PC-9 (cell line): Measurements from ENCODE around the gene SLC27A2. TPM values are rescaled to one million over a fixed set of nuclear protein-coding genes. Genes with fewer than 3 reads are reported as not detected.

Experiments used
- BruUV-seq: library from RNA; stranded (reverse); fragments of 400-500 nt; replicated peaks from 2 replicates; lab custom pipeline; 2021; lab: Mats Ljungman, UMichigan
- CTCF ChIA-PET: fragments of 300-600 bp; sonication (Branson Sonifier 250); formaldehyde crosslinking; loops from one replicate; lab custom pipeline; 2022; ENCODE audit warnings: antibody characterized with exemption; lab: Charles Lee
- POLR2A ChIA-PET: fragments of 300-600 bp; sonication (Branson Sonifier 250); formaldehyde crosslinking; loops from one replicate; lab custom pipeline; 2022; ENCODE audit warnings: antibody characterized with exemption; ENCODE audit not compliant: unreplicated experiment; lab: Charles Lee
- DNase-seq, 2 experiments: peaks; one replicate each; pipeline versions ENCODE4 v3.0.0 to v3.0.0-alpha.2; 2015 to 2022; ENCODE audit warnings: mixed read lengths in 1 of 2
- H2AFZ ChIP-seq: fragments of 200-600 bp; sonication (generic); 2 replicates; pipeline ENCODE4 v1.8.1; 2017; ENCODE audit warnings: antibody characterized with exemption
- H3F3A ChIP-seq: fragments of 200-600 bp; sonication (generic); 2 replicates; pipeline ENCODE4 v1.8.1; 2017; ENCODE audit warnings: antibody characterized with exemption, mild to moderate bottlenecking, low read depth; ENCODE audit not compliant: insufficient read depth
- H3K27ac ChIP-seq: fragments of 200-600 bp; sonication (generic); 2 replicates; pipeline ENCODE4 v1.6.1; 2016; ENCODE audit warnings: mixed run types
- H3K27me3 ChIP-seq: fragments of 200-600 bp; sonication (generic); 2 replicates; pipeline ENCODE4 v1.6.1; 2016; ENCODE audit warnings: low read depth, mixed run types; ENCODE audit not compliant: insufficient read depth
- H3K36me3 ChIP-seq: fragments of 200-600 bp; sonication (generic); 2 replicates; pipeline ENCODE4 v1.6.1; 2016; ENCODE audit warnings: low read depth, mixed run types
- H3K4me1 ChIP-seq: fragments of 200-600 bp; sonication (generic); replicated peaks from 2 replicates; pipeline ENCODE4 v1.6.1; 2016; ENCODE audit warnings: mixed run types; ENCODE audit not compliant: insufficient read depth
- H3K4me2 ChIP-seq: fragments of 200-600 bp; sonication (generic); 2 replicates; pipeline ENCODE4 v1.6.1; 2017; ENCODE audit warnings: mixed run types
- H3K4me3 ChIP-seq: fragments of 200-600 bp; sonication (generic); 2 replicates; pipeline ENCODE4 v1.6.1; 2016; ENCODE audit warnings: mixed run types
- H3K79me2 ChIP-seq: fragments of 200-600 bp; sonication (generic); 2 replicates; pipeline ENCODE4 v1.6.1; 2017; ENCODE audit warnings: low read depth, mixed run types
- H3K9me2 ChIP-seq: fragments of 200-600 bp; sonication (generic); 2 replicates; pipeline ENCODE4 v1.8.1; 2017; ENCODE audit warnings: mild to moderate bottlenecking; ENCODE audit not compliant: insufficient read depth
- H3K9me3 ChIP-seq: fragments of 200-600 bp; sonication (generic); 2 replicates; pipeline ENCODE4 v1.8.1; 2016; ENCODE audit warnings: low read depth; ENCODE audit not compliant: insufficient read depth
- H4K20me1 ChIP-seq: fragments of 200-600 bp; sonication (generic); 2 replicates; pipeline ENCODE4 v1.8.1; 2017; ENCODE audit not compliant: insufficient read depth
- CTCF ChIP-seq: fragments of 200-600 bp; sonication (generic); conservative IDR thresholded peaks from 2 replicates; pipeline ENCODE4 v1.6.1; 2017; ENCODE audit warnings: mixed run types, antibody characterized with exemption, mild to moderate bottlenecking, moderate library complexity
- EZH2 ChIP-seq: fragments of 200-600 bp; sonication (generic); IDR thresholded peaks from 2 replicates; pipeline ENCODE4 v1.8.0; 2017; ENCODE audit warnings: antibody characterized with exemption, low read depth
- intact Hi-C: fragments of 100-400 bp; cut with micrococcal nuclease; formaldehyde crosslinking; loops from one replicate; pipeline ENCODE4 v1.10.0; 2022; ENCODE audit not compliant: unreplicated experiment
- total RNA-seq: library from RNA; stranded (reverse); gene quantifications from 2 replicates; pipeline ENCODE4 v1.2.3, GENCODE V29; 2021

The SLC27A2 gene
- total RNA-seq, 1 experiment from 2014 or later = 7.5 TPM

GRCh38 chr15:50192926-50193620 is 11.1 kb downstream of the SLC27A2 start:
- no peak overlapping the region for H2AFZ ChIP-seq
- ChIA-PET POLR2A (no interaction called here), CTCF (no interaction called here)
- no peaks in the 10 kb centered on the region for H3K9me3 ChIP-seq
- H3K36me3 ChIP-seq = no peaks in the 10 kb centered on the region
- no TSS peak for BruUV-seq
- TF ChIP-seq EZH2 (no peak), CTCF (no peak)
- no peaks in the 10 kb centered on the region for H3K79me2 ChIP-seq
- H3K9me2 ChIP-seq = no peaks in the 10 kb centered on the region; the same call in 1 of the 2 replicates
- H3K4me1 ChIP-seq = no peaks in the 10 kb centered on the region
- no peak overlapping the region for H3K4me2 ChIP-seq
- H3K27ac ChIP-seq = no peak overlapping the region
- H3K4me3 ChIP-seq = no peak overlapping the region
- no peaks in the 10 kb centered on the region for H3K27me3 ChIP-seq
- intact Hi-C loops = no loop called here
- no peak for DNase-seq
- no peaks in the 10 kb centered on the region for H3F3A ChIP-seq
- H4K20me1 ChIP-seq = no peaks in the 10 kb centered on the region

GRCh38 chr15:50202003-50202402 is 20.0 kb downstream of the SLC27A2 start:
- Histone ChIP-seq H2AFZ (no peak overlapping the region), H3K4me1 (no peaks in the 10 kb centered on the region), H3K9me3 (no peaks in the 10 kb centered on the region), H4K20me1 (no peaks in the 10 kb centered on the region), H3K27me3 (no peaks in the 10 kb centered on the region), H3K79me2 (no peaks in the 10 kb centered on the region), H3F3A (no peaks in the 10 kb centered on the region), H3K4me3 (no peak overlapping the region), H3K36me3 (no peaks in the 10 kb centered on the region), H3K9me2 (no peaks in the 10 kb centered on the region), H3K27ac (no peak overlapping the region), H3K4me2 (no peak overlapping the region)
- no peak for DNase-seq
- intact Hi-C loops = no loop called here
- CTCF ChIA-PET = no interaction called here
- POLR2A ChIA-PET = no interaction called here
- TF ChIP-seq EZH2 (no peak), CTCF (no peak)
- no TSS peak for BruUV-seq

- Histone ChIP-seq H3K36me3 (no peaks in the 10 kb centered on the region), H2AFZ (no peak overlapping the region), H3K4me2 (no peak overlapping the region), H3K4me3 (no peak overlapping the region), H3F3A (no peaks in the 10 kb centered on the region), H3K9me2 (no peaks in the 10 kb centered on the region), H3K4me1 (peaks cover 17% of the 10 kb centered on the region), H3K9me3 (no peaks in the 10 kb centered on the region), H3K27me3 (no peaks in the 10 kb centered on the region), H3K27ac (no peak overlapping the region), H4K20me1 (no peaks in the 10 kb centered on the region), H3K79me2 (no peaks in the 10 kb centered on the region)
- intact Hi-C loops = no loop called here
- BruUV-seq = no TSS peak
- DNase-seq = no peak
- ChIA-PET POLR2A (no interaction called here), CTCF (interaction anchor here (0.6 kb wide), 1 partner anchor 433 kb away, joined by 3 read pairs; no protein-coding TSS in a partner anchor)
- no peak for TF ChIP-seq EZH2
- TF ChIP-seq CTCF = no peak
Measured at GRCh38 chr15:50206020-50206419, 24.0 kb downstream of the SLC27A2 start.
